GM21825 (cell line): Measurements from ENCODE around the gene ABCA13.

ENCODE experiments used
- ATAC-seq: cut with Tn5 transposase; IDR thresholded peaks from one replicate; pipeline ENCODE4 v1.9.1; 2021; ENCODE audit warnings: mild to moderate bottlenecking, moderate library complexity; ENCODE audit not compliant: unreplicated experiment

Gene ABCA13

GRCh38 chr7:48505466-48505865 is 334.2 kb downstream of the ABCA13 start:
- ATAC-seq, result no peak

GRCh38 chr7:48506569-48506968 is 335.3 kb downstream of the ABCA13 start:
- ATAC-seq, result no peak

- no peak for ATAC-seq
These were observed 339.8 kb downstream of the ABCA13 start for GRCh38 chr7:48511080-48511479.

DNA sequence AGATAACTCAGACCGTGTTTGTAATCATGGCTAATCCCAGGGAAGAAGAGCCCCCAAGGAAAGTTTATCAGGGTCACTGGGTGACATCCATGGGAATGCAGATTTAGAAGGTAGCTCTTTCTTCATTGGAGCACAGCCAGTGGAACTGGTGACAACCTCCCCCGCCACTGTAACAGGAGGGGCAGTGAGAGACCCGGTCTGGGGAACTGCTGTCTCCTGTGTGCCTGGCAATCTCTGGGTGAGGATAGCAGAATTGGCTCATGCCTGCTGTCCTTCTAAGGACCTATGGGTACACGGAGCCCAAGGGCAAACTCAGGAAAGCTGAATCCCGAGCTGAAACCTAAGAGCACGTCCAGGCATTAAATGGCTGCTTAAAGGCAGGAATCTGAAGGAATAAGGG is 341.6 kb downstream of the ABCA13 start:
- ATAC-seq, result no peak

- no peak for ATAC-seq
These were observed 343.9 kb downstream of the ABCA13 start for GRCh38 chr7:48515171-48515570.

GRCh38 chr7:48518092-48518491 is 346.8 kb downstream of the ABCA13 start:
- no peak for ATAC-seq

- ATAC-seq, result no peak
These were observed 351.4 kb downstream of the ABCA13 start for GRCh38 chr7:48522692-48523091.

DNA sequence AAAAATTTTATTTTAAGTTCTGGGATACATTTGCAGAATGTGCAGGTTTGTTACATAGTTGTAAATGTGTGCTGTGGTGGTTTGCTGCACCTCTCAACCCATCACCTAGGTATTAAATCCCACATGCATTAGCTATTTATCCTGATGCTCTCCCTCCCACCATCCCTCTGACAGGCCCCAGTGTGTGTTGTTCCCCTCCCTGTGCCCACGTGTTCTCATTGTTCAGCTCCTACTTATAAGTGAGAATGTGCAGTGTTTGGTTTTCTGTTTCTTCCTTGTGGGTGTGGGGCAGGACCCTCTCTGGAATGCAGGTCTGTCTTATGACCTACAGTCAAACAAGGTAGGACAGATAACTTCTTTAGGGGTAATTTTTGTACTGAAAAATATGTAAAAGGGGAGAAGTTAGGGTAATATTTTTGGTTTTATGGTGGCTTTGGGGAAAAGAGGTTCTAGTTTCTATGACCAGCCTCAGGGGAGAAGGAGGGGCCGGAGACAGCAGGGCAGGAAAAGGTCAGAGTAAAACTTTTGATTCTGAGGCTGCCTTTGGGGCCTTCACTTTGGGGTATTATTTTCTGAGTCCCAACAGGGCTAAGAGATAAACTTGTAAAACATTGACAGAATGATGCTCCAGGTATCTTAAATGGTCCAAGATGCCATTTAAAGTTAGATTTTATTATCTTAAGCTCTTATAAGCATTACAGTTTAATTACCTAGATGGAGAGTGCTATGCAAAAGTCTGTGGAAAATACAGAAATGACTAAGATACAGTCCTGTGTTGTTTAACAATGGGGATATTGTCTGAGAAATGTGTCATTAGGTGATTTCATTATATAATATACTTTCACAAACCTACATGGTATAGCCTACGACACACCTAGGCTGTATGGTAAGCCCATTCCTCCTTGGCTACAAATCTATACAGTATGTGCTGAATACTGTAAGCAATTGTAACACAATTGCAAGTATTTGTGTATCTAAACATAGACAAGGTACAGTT is 354.8 kb downstream of the ABCA13 start:
- no peak for ATAC-seq

- ATAC-seq, result no peak
These were observed 357.4 kb downstream of the ABCA13 start for GRCh38 chr7:48528646-48529045.

DNA sequence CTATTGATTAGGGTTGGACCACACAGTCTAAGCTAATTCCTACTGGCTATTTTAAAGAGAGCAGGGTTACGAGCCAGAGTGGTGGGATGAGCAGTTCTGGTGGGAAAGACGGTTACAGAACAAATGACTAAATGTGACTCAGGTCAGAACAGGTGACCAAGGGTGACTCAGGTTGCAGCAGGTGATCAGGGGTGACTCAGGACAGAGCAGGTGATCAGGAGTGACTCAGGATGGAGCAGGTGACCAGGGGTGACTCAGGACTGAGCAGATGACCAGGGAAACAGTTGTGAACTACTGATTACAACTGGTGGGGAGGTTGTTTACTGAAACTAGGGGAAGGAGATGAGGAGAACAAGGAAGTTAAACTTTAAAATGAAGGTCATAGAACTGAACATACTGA is 366.3 kb downstream of the ABCA13 start:
- ATAC-seq, result no peak

- ATAC-seq, result no peak
These were observed 369.5 kb downstream of the ABCA13 start for GRCh38 chr7:48540746-48541145.

DNA sequence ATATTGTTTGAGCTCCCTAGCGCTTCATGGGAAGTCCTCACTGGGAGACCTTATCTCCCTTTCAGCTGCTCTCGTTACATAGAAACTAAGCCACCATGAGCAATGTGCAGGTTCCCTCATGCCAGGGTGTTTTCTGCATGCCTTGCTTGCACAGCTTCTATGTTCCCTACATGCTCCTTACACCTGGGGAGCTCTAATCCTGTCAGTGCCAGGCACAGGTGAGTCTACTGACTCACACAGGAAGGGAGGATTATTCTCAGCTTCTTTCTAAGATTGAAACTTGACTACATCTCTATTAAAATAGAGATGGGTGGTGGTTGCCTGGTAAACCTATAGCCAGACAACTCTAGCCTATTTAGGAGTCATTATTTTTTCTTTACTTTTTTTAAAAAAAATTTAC is 377.4 kb downstream of the ABCA13 start:
- no peak for ATAC-seq

- ATAC-seq, result no peak
These were observed 380.4 kb downstream of the ABCA13 start for GRCh38 chr7:48551652-48552051.

GRCh38 chr7:48563334-48563733 is 392.1 kb downstream of the ABCA13 start:
- no peak for ATAC-seq

DNA sequence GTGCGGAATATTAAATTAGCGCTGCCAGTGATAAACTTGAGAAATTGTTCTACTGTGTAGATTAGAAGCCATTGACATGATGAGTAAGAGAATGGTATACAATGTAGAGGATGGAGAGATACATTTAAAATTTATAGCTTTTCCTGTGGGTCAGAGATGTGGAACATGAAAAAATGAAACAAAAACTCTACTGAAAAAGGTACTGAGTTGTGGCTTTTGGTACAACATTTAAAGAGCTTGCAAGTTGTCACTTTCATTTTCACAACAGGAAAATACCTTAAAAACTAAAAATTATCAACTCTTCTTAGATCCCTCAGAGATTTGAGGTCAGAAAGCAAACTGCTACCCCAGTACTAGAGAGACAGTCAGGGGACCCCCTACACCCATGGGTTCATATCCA is 404.3 kb downstream of the ABCA13 start:
- no peak for ATAC-seq

GRCh38 chr7:48587475-48587874 is 416.2 kb downstream of the ABCA13 start:
- ATAC-seq, result no peak

GRCh38 chr7:48594349-48594748 is 423.1 kb downstream of the ABCA13 start:
- ATAC-seq, result no peak

DNA sequence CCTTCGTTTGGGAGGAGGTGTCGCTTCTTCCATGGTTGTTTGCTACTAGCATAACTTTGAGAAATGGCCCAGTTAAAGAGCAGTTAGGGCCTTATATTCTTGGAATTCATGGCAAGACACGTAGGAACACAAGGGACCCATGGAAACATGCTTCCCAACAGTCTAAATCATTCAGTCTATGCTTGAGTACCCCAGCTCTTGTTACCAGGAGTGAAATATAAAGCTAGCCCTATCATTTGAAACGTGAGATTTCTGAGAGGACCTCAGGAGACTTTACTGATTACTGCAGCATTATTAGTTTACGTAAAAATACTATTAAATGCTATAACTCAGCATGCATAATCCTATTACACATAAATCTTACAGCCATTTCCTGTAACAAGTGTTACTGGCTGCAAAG is 424.5 kb downstream of the ABCA13 start:
- no peak for ATAC-seq

- no peak for ATAC-seq
These were observed 439.4 kb downstream of the ABCA13 start for GRCh38 chr7:48610705-48611104.

DNA sequence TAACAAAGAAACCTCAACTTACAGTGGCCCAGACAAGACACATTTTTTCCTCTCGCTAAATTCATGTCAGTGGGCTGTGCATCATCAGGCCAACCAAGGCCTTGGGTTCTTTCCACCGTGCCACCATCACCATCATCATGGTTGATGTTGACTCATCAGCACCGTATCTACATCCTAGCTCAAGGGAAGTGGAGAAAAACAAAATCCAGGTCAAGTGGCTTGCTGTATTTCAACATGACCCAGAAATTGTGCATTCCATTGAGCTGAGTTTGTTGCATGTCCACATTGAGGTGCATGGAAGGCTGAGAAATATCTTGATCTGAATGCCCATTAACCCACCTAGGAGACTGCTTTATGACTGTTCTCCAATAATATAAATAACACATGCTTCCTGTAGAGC is 440.7 kb downstream of the ABCA13 start:
- no peak for ATAC-seq

- ATAC-seq, result no peak
These were observed 446.2 kb downstream of the ABCA13 start for GRCh38 chr7:48617508-48617907.

GRCh38 chr7:48617993-48618392 is 446.7 kb downstream of the ABCA13 start:
- ATAC-seq, result no peak

GRCh38 chr7:48621076-48621475 is 449.8 kb downstream of the ABCA13 start:
- ATAC-seq, result no peak
